Immature natural killer cell (primary cell): ENCODE measurements around the gene SLC38A5. TPM values are rescaled to one million over a fixed set of nuclear protein-coding genes. Genes with fewer than 3 reads are reported as not detected.

Experiments used
- DNase-seq, 3 donors: peaks; one replicate each; pipeline ENCODE4 v3.0.0; 2022; ENCODE audit warnings: mixed read lengths in 1 of 3
- H3K27ac Mint-ChIP-seq, 6 donors: one replicate each; pipeline ENCODE4 v1.8.0; 2020; ENCODE audit warnings: mixed read lengths in 6 of 6, mild to moderate bottlenecking in 5 of 6, inconsistent platforms in 4 of 6, moderate library complexity in 3 of 6
- H3K27me3 Mint-ChIP-seq, 3 donors: one replicate each; pipeline ENCODE4 v1.8.0; 2020 to 2021; ENCODE audit warnings: low read depth in 3 of 3, mild to moderate bottlenecking in 3 of 3, mixed read lengths in 3 of 3, moderate library complexity in 3 of 3, inconsistent platforms in 1 of 3
- H3K36me3 Mint-ChIP-seq, 3 donors: one replicate each; pipeline ENCODE4 v1.8.0; 2020; ENCODE audit warnings: mixed read lengths in 3 of 3, inconsistent platforms in 2 of 3, mild to moderate bottlenecking in 2 of 3
- H3K4me1 Mint-ChIP-seq, 2 donors: one replicate each; pipeline ENCODE4 v1.8.0; 2020; ENCODE audit warnings: inconsistent platforms in 2 of 2, mild to moderate bottlenecking in 2 of 2, mixed read lengths in 2 of 2, moderate library complexity in 1 of 2
- H3K4me3 Mint-ChIP-seq, 5 donors: one replicate each; pipeline ENCODE4 v1.8.0; 2020; ENCODE audit warnings: mild to moderate bottlenecking in 5 of 5, mixed read lengths in 5 of 5, inconsistent platforms in 3 of 5, moderate library complexity in 3 of 5
- H3K9me3 Mint-ChIP-seq, 6 donors: one replicate each; pipeline ENCODE4 v1.8.0; 2020; ENCODE audit warnings: mild to moderate bottlenecking in 6 of 6, mixed read lengths in 6 of 6, inconsistent platforms in 4 of 6, moderate library complexity in 3 of 6
- polyA plus RNA-seq, 3 donors: library from polyadenylated mRNA; unstranded; fragments of 300-500 nt; fragmentation: Illumina TruSeq; gene quantifications; one replicate each; pipeline ENCODE4 v1.2.3, GENCODE V29; 2021

Gene SLC38A5
- polyA plus RNA-seq, 3 donors from 2014 or later, result 24.3 to 48.0 (median 26.5) TPM

DNA sequence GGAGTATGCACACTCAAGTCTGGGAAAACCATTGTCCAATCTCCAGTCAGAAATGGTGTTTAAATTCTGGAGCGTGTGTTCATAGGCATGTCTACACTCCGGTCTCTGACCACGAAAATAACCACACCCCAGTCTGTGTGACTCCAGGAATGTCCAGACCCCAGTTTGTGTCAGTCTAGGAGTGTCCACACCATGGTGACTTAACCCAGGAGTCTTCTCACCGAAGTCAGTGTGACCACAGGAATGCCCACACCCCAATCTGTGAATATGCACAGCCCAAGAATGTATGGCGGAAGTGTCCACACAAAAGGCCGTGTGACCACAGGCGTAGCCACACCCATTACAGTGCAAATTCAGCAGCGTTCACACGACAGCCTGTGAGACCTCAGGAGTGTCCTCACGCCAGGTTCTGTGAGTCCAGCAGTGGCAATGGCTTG, 17.3 kb upstream of the SLC38A5 start:
- no peaks in the 10 kb centered on the region for H3K9me3 Mint-ChIP-seq
- H3K27ac Mint-ChIP-seq, result peak overlapping the region; percentile 84 to 91 (median 87)
- peak overlapping the region; percentile 16 to 69 (median 47) for H3K4me3 Mint-ChIP-seq
- peak; percentile 38 to 45 (median 40) for DNase-seq
- peaks cover 3 to 6% (median 5%) of the 10 kb centered on the region in 3 donors for H3K27me3 Mint-ChIP-seq
- H3K36me3 Mint-ChIP-seq, result peaks cover 0 to 6% (median 0%) of the 10 kb centered on the region in 3 donors
- H3K4me1 Mint-ChIP-seq, result peaks cover 20% of the 10 kb centered on the region in 2 donors

DNA sequence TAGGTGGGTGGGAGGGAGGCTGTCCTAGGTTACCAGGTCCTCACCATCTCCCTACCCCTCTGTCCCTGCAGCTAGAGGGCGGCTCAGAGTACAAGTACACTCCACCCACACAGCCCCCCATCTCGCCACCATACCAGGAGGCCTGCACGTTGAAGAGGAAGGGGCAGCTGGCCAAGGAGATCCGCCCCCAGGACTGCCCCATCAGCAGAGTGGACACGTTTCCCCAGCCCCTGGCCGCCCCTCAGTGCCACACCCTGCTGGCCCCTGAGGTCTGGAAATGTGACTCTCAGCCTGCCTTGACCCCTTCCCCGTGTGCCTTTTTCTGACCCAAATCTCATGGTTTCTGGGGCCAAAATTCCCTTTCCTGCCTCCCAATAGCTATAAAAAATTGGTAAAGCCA, 12.5 kb upstream of the SLC38A5 start:
- Mint-ChIP-seq H3K4me1 (peaks cover 8 to 12% of the 10 kb centered on the region in 2 donors), H3K4me3 (no peak overlapping the region), H3K27me3 (peaks cover 3 to 8% (median 5%) of the 10 kb centered on the region in 3 donors), H3K36me3 (peaks cover 0 to 9% (median 4%) of the 10 kb centered on the region in 3 donors), H3K9me3 (no peaks in the 10 kb centered on the region), H3K27ac (no peak overlapping the region)
- DNase-seq, result no peak

DNA sequence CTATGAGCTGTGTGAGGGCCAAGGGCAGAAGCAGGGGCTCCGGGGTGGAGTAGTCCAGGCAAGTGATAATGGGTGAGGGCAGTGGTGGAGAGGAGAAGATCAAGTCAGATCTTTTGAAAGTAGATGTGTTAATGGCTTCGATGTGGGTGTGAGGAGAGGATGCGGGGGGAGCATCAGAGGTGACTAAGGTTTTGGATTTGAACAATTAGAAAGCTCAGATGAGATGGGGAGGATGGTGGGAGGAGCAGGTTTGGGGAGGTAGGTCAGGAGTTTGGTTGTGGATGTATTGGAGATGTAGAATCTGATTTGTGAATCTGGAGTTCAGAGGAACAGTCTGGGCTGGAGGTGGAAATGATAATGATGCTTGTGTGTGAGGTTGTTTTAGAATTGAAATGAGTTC, 10.5 kb upstream of the SLC38A5 start:
- Mint-ChIP-seq H3K4me1 (peaks cover 18 to 23% of the 10 kb centered on the region in 2 donors), H3K36me3 (peaks cover 0 to 9% (median 4%) of the 10 kb centered on the region in 3 donors), H3K4me3 (no peak overlapping the region), H3K27me3 (peaks cover 1 to 9% (median 2%) of the 10 kb centered on the region in 3 donors), H3K27ac (peak overlapping the region in 2 of 6 donors; percentile 22 to 46), H3K9me3 (no peaks in the 10 kb centered on the region)
- no peak for DNase-seq

DNA sequence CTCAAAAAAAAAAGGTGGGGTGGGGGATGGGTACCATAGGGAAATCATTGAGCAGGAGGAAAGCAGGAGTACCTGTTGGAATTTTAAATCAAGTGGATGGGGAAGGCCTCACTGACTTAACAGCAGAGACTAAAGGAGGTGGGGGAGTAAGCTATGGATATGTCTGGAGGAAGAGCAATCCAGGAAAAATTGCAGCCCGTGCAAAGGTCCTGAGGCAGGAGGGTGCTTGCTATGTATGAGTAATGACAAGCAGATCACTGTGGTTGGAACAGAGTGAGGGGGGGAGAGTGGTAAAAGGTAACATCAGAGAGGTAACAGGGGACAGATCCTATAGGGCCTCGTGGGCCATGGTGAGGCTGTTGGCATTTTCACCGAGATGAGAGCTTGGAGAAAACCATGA, 10.1 kb upstream of the SLC38A5 start:
- peak overlapping the region in 1 of 6 donors; percentile 46 for H3K27ac Mint-ChIP-seq
- peaks cover 0 to 9% (median 4%) of the 10 kb centered on the region in 3 donors for H3K36me3 Mint-ChIP-seq
- H3K4me3 Mint-ChIP-seq, result no peak overlapping the region
- H3K27me3 Mint-ChIP-seq, result peaks cover 1 to 9% (median 2%) of the 10 kb centered on the region in 3 donors
- H3K4me1 Mint-ChIP-seq, result peaks cover 23 to 26% of the 10 kb centered on the region in 2 donors
- no peaks in the 10 kb centered on the region for H3K9me3 Mint-ChIP-seq
- no peak for DNase-seq

DNA sequence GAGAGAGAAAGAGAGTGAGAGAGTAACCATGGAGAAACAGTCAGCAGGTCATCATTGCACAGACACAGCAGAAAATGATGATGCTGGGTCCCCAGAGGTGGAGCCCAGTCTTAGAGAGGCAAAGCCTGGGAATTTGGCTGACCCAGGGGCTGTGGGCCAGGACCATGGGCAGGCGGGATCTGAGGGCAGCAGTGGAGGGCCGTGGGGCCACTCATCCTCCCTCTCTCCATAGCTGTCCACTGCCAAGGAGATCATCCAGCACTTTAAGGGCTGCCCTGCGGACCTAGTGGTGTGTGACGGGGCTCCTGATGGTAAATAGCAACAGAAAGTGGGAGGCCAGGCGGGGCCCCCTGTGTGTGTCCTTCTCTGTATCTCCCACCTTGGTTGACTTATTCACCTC, 8.7 kb upstream of the SLC38A5 start:
- H3K9me3 Mint-ChIP-seq, result no peaks in the 10 kb centered on the region
- H3K4me3 Mint-ChIP-seq, result peak overlapping the region in 1 of 5 donors; percentile 4
- H3K27me3 Mint-ChIP-seq, result peaks cover 0 to 9% (median 1%) of the 10 kb centered on the region in 3 donors
- DNase-seq, result no peak
- H3K27ac Mint-ChIP-seq, result no peak overlapping the region
- H3K36me3 Mint-ChIP-seq, result peaks cover 0 to 9% (median 4%) of the 10 kb centered on the region in 3 donors
- peaks cover 26 to 28% of the 10 kb centered on the region in 2 donors for H3K4me1 Mint-ChIP-seq

DNA sequence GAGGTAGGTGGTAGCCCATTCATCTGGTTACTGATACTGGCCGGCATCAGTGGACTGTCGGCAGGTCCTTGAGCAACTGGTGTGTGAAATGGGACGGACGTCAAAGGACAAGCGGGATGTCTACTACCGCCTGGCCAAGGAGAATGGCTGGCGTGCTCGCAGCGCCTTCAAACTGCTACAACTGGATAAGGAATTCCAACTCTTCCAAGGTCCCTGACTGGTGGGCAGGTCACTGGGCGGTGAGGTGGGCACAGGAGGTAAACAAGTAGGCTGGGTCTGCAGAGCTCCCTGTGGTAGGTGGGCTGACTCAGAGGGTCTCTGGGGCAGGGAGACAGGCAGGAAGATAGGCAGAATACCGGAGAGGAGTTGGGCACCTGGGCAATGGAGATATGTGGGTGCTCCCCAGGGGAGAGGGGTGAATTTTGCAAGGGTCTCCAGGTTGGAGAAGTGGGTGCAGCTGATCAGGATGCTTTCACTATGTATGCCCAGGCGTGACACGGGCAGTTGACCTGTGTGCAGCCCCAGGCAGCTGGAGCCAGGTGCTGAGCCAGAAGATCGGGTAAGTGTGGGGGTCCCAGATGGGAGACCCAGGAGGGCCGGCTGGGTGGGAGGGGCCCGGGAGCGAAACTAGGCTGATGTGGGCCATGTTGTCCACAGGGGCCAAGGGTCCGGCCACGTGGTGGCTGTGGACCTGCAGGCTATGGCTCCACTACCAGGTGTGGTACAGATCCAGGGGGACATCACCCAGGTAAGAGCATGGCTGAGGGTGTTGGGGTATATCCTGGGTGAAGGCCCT, 8.1 kb upstream of the SLC38A5 start:
- Mint-ChIP-seq H3K27ac (peak overlapping the region in 2 of 6 donors; percentile 40 to 75), H3K4me1 (peaks cover 26 to 28% of the 10 kb centered on the region in 2 donors), H3K4me3 (no peak overlapping the region), H3K27me3 (peaks cover 0 to 9% (median 1%) of the 10 kb centered on the region in 3 donors), H3K36me3 (peaks cover 0 to 9% (median 4%) of the 10 kb centered on the region in 3 donors), H3K9me3 (no peaks in the 10 kb centered on the region)
- no peak for DNase-seq

DNA sequence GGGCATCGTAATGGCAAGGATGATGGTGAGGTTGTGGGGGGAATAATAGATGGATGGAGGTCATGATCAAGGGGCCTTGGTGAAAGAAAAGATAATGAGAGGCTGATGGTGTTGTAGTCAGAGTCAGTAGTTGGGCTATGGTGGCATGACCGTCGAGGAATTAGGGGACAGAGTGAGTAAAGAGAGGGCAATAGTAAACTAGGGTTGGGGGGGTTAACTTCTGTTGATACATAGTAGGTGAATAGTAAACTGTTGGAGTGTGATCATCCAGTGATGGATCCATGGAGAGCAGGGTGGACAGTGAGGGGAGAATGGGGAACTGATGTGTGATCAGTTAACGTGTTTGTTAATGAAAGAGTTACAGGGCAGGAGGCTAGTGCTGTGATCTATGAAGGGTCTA, 6.9 kb upstream of the SLC38A5 start:
- no peaks in the 10 kb centered on the region for H3K9me3 Mint-ChIP-seq
- H3K4me3 Mint-ChIP-seq, result peak overlapping the region; percentile 72 to 92 (median 86)
- peaks cover 0 to 11% (median 1%) of the 10 kb centered on the region in 3 donors for H3K27me3 Mint-ChIP-seq
- H3K4me1 Mint-ChIP-seq, result peaks cover 26 to 28% of the 10 kb centered on the region in 2 donors
- peaks cover 0 to 4% (median 0%) of the 10 kb centered on the region in 3 donors for H3K36me3 Mint-ChIP-seq
- no peak for DNase-seq
- H3K27ac Mint-ChIP-seq, result peak overlapping the region; percentile 75 to 96 (median 92)

DNA sequence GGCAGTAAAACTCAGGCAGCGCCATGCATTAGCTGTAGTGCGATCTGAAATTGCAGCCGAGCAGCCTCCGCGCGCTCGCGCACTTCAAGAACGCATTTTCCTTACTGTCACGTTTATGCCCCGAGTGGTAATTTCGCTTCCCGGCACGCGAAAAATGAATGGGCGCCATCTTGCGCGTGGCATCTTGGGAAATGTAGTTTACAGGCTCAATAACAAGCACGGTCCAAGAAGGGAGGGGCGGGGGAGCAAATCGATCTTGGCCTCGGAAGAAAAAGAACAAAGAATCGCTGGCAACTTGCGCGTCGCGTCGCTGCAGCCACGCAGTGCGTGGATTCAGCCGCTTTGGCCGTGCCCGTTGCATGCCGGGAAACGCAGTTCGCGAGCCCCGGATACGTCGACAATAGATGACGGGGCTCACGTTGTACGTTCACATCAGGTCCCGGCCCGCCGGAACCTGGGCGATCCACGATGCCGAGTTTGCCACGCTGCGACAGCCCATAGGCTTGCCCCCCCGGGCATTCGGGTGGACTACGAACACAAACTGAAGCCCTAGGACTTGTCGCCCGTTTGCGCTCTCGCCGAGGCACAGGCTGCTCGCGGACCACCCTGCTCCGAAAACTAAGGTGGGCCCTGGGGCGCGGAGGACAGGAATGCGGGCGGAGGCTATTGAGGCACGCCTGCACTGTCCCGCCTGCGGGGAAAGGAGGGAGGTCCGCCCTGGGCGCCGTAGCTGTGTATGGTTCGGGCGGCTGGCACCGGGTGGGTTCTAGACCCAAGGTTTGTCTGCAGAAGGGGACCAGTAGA, 5.9 kb upstream of the SLC38A5 start, which contains the start of gene FTSJ1:
TSS of gene FTSJ1 (plus strand) at position 426 of the 804 bp plus-strand sequence. CDS start 1,849 bp downstream, outside the sequence.
- Mint-ChIP-seq H3K36me3 (peaks cover 0 to 4% (median 0%) of the 10 kb centered on the region in 3 donors), H3K4me3 (peak within 1 kb of the TSS; percentile 72 to 92 (median 86)), H3K27me3 (peaks cover 0 to 11% (median 1%) of the 10 kb centered on the region in 3 donors)

DNA sequence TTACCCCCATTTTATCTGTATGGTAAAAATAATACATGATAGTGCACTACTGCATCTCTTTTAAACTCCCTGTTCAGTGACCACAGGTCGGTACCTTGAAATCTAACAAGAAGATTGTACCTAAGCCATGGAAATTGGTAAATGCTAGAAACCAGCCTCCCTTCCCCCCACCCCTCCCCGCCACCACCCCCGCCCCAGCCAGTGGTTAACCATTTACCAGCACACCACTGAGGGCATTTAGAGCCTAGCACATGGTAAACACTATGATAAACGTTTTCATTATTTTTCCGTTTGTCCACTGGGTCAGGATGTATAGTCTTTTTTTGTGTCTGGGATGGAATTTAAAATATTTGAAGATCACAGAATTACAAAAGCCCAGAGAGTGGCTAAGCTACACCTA, 5.2 kb upstream of the SLC38A5 start:
- peaks cover 26 to 28% of the 10 kb centered on the region in 2 donors for H3K4me1 Mint-ChIP-seq
- H3K36me3 Mint-ChIP-seq, result peaks cover 0 to 4% (median 0%) of the 10 kb centered on the region in 3 donors
- DNase-seq, result no peak
- no peaks in the 10 kb centered on the region for H3K9me3 Mint-ChIP-seq
- peak overlapping the region; percentile 72 to 92 (median 86) for H3K4me3 Mint-ChIP-seq
- H3K27me3 Mint-ChIP-seq, result peaks cover 0 to 11% (median 1%) of the 10 kb centered on the region in 3 donors
- peak overlapping the region; percentile 75 to 96 (median 92) for H3K27ac Mint-ChIP-seq

More for the DNA sequence above, 5.9 kb upstream of the SLC38A5 start, which contains the start of gene FTSJ1:
- Mint-ChIP-seq H3K27ac (peak within 1 kb of the TSS; percentile 75 to 96 (median 92)), H3K4me1 (peaks cover 26 to 28% of the 10 kb centered on the region in 2 donors), H3K9me3 (no peaks in the 10 kb centered on the region)
- DNase-seq, result peak; percentile 86 to 90 (median 87)

DNA sequence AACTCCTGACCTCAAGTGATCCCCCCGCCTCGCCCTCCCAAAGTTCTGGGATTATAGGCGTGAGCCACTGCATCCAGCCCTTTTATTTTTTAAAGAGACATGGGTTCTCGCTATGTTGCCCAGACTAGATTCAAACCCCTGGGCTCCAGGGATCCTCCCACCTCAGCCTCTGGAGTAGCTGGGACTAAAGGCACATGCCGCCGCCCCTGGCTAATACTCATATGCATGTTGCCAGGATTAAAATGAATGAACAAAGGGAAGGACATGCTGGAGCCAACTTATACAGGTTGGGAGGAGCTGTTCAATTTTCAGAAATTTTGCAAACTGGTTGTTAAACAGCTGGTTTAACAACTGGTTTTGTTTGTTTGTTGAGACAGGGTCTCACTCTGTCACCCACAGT, 4.5 kb upstream of the SLC38A5 start:
- Mint-ChIP-seq H3K4me3 (peak overlapping the region in 1 of 5 donors; percentile 92), H3K36me3 (peaks cover 0 to 4% (median 0%) of the 10 kb centered on the region in 3 donors), H3K27ac (no peak overlapping the region), H3K4me1 (peaks cover 30 to 32% of the 10 kb centered on the region in 2 donors), H3K9me3 (no peaks in the 10 kb centered on the region), H3K27me3 (peaks cover 0 to 13% (median 1%) of the 10 kb centered on the region in 3 donors)
- DNase-seq, result no peak

DNA sequence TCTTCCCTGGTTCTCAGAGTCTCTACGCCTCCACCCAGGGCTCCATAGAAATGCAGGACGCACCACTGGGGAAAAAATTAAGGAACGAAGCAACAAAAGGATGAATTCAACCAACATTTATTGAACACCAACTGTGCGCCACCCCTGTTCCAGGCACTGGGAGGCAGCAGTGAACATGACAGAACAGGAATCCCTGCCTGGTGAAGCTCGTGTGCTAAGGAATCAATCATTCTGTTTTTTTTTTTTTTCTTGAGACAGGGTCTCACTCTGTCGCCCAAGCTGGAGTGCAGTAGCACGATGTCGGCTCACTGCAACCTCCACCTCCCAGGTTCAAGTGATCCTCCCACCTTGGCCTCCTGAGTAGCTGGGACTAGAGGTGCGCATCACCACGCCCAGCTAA, 4.1 kb upstream of the SLC38A5 start:
- H3K27ac Mint-ChIP-seq, result no peak overlapping the region
- DNase-seq, result no peak

DNA sequence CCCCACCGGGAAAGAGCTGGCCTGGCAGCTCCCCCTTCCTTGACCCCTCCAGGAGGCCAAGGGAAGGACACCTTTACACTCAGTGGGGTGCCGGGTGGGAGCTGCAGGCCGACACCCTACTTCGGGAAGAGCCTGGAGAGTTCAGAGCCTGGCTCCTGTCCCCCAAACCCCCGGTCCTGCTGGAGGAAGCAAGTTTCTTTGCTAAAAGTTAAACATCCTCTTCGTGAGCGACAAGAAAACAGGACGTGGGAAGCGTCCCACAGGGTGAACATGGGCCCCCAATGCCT, 3.6 kb upstream of the SLC38A5 start:
- DNase-seq, result no peak
- H3K27me3 Mint-ChIP-seq, result peaks cover 0 to 11% (median 1%) of the 10 kb centered on the region in 3 donors
- no peaks in the 10 kb centered on the region for H3K9me3 Mint-ChIP-seq
- H3K27ac Mint-ChIP-seq, result no peak overlapping the region
- H3K4me3 Mint-ChIP-seq, result no peak overlapping the region
- peaks cover 35 to 36% of the 10 kb centered on the region in 2 donors for H3K4me1 Mint-ChIP-seq
- no peaks in the 10 kb centered on the region for H3K36me3 Mint-ChIP-seq

More for the DNA sequence above, 4.1 kb upstream of the SLC38A5 start:
- Mint-ChIP-seq H3K4me3 (no peak overlapping the region), H3K36me3 (peaks cover 0 to 1% (median 0%) of the 10 kb centered on the region in 3 donors), H3K27me3 (peaks cover 0 to 13% (median 1%) of the 10 kb centered on the region in 3 donors), H3K4me1 (peaks cover 34 to 35% of the 10 kb centered on the region in 2 donors), H3K9me3 (no peaks in the 10 kb centered on the region)

DNA sequence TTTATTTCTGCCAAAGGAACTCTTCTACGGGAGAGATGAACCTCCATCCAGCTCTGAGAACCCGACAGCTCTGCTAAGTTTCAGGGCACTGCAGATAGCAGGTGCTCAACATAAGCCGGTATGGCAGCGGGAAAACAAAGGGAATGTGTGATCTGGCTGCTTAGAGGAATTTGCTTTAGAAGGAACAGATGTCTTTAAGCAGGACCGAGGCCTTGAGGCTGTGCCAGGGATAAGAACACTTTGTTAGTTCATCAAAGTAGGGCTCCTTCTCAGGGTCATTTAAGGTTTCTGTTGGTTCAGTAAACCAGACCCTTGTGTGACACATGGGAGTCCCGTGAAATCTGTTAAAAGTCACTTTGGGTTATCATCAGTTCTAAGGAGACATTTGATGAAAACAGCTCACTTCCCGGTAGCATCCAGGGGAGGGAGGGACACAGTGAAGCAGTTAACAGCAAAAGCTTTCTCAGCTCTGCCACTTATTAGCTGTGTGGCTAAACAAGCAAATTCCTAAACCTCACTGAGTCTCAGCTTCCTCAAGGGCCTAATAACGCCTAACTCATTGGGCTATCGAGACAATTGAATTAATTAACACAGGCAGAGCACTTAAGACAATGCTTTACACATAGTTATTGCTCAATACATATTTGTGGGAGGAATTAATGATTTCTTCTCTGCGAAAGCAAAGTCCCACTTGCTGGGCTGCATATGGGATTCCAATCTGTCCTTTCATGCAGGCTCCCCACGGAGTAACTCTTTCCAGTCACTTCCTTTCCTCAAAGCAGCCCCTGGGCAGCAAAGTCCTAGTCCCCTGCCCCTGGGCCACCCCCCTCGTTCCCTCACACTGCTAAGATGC, 3.0 kb upstream of the SLC38A5 start:
- H3K4me1 Mint-ChIP-seq, result peaks cover 36 to 39% of the 10 kb centered on the region in 2 donors
- no peaks in the 10 kb centered on the region for H3K9me3 Mint-ChIP-seq
- H3K27me3 Mint-ChIP-seq, result peaks cover 0 to 8% (median 1%) of the 10 kb centered on the region in 3 donors
- no peak for DNase-seq
- no peak overlapping the region for H3K4me3 Mint-ChIP-seq
- no peaks in the 10 kb centered on the region for H3K36me3 Mint-ChIP-seq
- no peak overlapping the region for H3K27ac Mint-ChIP-seq
